Psoas muscle (tissue), 8 donors: ENCODE data around the gene ANXA4. TPM values are rescaled to one million over a fixed set of nuclear protein-coding genes. Genes with fewer than 3 reads are reported as not detected.

ENCODE experiments used
- ATAC-seq, 4 donors: fragments of 200-7000 bp; cut with Tn5 transposase; one replicate each; pipeline ENCODE4 v1.9.1; 2020; ENCODE audit warnings: moderate library complexity in 3 of 4, mild to moderate bottlenecking in 2 of 4
- DNase-seq, 2 donors: peaks; one replicate each; pipeline ENCODE4 v3.0.0-alpha.2; 2020
- H3K27ac ChIP-seq: fragments of 200-600 bp; one replicate; pipeline ENCODE4 v1.8.0; 2022
- H3K27me3 ChIP-seq, 3 donors: fragments of 200-600 bp in 1 of 3; one replicate each; pipeline versions ENCODE4 v1.6.1 to v1.8.0; 2013 to 2022; ENCODE audit warnings: low read length in 2 of 3, mild to moderate bottlenecking in 2 of 3, moderate library complexity in 1 of 3; ENCODE audit not compliant: insufficient read depth in 3 of 3
- H3K36me3 ChIP-seq, 2 donors: fragments of 200-600 bp in 1 of 2; one replicate each; pipeline versions ENCODE4 v1.6.1 to v1.8.0; 2013 to 2022; ENCODE audit warnings: low read depth in 1 of 2, mild to moderate bottlenecking in 1 of 2, moderate library complexity in 1 of 2; ENCODE audit not compliant: insufficient read depth in 1 of 2
- H3K4me1 ChIP-seq: fragments of 200-600 bp; one replicate; pipeline ENCODE4 v1.8.0; 2022
- H3K4me3 ChIP-seq: fragments of 200-600 bp; one replicate; pipeline ENCODE4 v1.8.0; 2022; ENCODE audit warnings: mild to moderate bottlenecking
- H3K9me3 ChIP-seq: fragments of 200-600 bp; one replicate; pipeline ENCODE4 v1.8.0; 2022
- CTCF ChIP-seq: fragments of 200-600 bp; IDR thresholded peaks from one replicate; pipeline ENCODE4 v1.8.0; 2022; ENCODE audit warnings: antibody characterized with exemption
- WGBS, 3 donors: extraction: QIAGEN DNeasy Blood & Tissue Kit; methylation state at CpG; one replicate each; pipeline versions ENCODE4 v1.1.6 to v1.1.7; 2013; 5-methylcytosine and 5-hydroxymethylcytosine counted together
- intact Hi-C, 2 donors: fragments of 100-400 bp; cut with DNase I; formaldehyde crosslinking; loops; one replicate each; pipeline versions ENCODE4 v1.11.0 to v1.14.2; 2022
- polyA plus RNA-seq, 3 donors: library from polyadenylated mRNA; stranded (reverse); fragments of 200-250 nt; gene quantifications; one replicate each; pipeline ENCODE4 v1.2.3, GENCODE V29; 2013
- total RNA-seq, 4 donors: library from RNA; stranded (reverse); fragmentation: NEBNext Ultra II Directional in 2 of 4; extraction: Animal tissue kit (Norgen Biotek cat#: 25700) in 2 of 4; gene quantifications; one replicate each; pipeline versions ENCODE4 v1.2.1 to v1.2.4, GENCODE V29; 2021 to 2023
- donor health status: healthy with polysubstance abuse.
- donor health status: DM: no; HTN: no; CAD: no; lungs with moderate emphysema.
- donor health status: Bipolar disorder and iron deficiency.
- donor health status: healthy.
- donor health status: DM: yes; HTN: yes; CAD: no.
- donor health status: DM: no; HTN: no; CAD: no.
- donor health status: DM: no; HTN: no; CAD: no.
- donor health status: DM: yes; HTN: yes; CAD: no.

ANXA4 gene
- total and polyA plus RNA-seq, 7 donors = 13.2 to 29.0 (median 19.4) TPM

DNA sequence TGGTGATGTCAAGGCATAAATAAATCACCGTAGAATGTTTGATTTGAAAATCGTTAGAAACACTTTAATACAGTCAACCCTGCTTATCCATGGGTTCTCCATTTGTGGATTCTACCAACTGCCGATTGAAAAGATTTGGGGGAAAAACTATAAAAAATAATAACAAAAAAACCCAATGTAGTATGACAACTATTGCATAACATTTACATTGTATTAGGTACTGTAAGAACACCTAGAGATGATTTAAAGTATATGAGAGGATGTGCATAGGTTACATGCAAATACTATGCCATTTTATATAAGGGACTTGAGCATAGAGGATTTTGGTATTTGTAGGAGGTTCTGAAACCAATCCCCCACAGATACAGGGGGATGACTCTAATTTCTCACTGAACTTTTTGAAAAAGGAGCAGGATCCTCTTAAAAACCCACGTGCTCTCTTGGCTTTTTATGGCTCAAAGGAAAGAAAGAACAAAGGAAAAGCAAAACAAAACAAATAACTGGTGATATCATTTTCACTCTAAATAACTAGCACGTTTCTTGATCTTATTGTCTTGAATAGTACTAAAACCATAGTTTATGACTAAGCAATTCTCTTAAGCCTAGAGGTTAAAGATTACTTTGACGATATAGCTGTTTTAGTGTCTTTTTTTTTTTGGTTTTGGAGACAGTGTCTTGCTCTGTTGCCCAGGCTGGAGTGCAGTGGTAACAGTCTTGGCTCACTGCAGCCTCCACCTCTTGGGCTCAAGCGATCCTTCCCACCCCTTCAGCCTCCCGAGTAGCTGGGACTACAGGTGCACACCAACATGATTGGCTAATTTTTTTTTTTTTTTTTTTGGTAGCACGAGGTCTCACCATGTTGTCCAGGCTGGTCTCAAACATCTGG lies 104.5 kb downstream of the ANXA4 start:
- no peak for TF ChIP-seq CTCF
- Histone ChIP-seq H3K4me1 (no peaks in the 10 kb centered on the region), H3K27ac (no peak overlapping the region), H3K9me3 (no peaks in the 10 kb centered on the region), H3K36me3 (peaks cover 3 to 86% of the 10 kb centered on the region in 2 donors), H3K4me3 (no peak overlapping the region), H3K27me3 (no peaks in the 10 kb centered on the region)
- no peak for ATAC-seq
- no peak for DNase-seq
- intact Hi-C loops = no loop called here
- 88 to 89% (median 88%) methylated on average over 9 of the region's 9 CpGs for WGBS, 3 donors

- no peaks in the 10 kb centered on the region for H3K27me3 ChIP-seq
- TF ChIP-seq CTCF = no peak
- H3K9me3 ChIP-seq = no peaks in the 10 kb centered on the region
- H3K4me1 ChIP-seq = no peaks in the 10 kb centered on the region
- no peak overlapping the region for H3K4me3 ChIP-seq
- no peak overlapping the region for H3K27ac ChIP-seq
- DNase-seq = no peak
- intact Hi-C loops = no loop called here
- 92 to 96% (median 94%) methylated on average over 5 of the region's 5 CpGs for WGBS, 3 donors
- ATAC-seq = no peak
- H3K36me3 ChIP-seq = peaks cover 3 to 89% of the 10 kb centered on the region in 2 donors
Observed at GRCh38 chr2:69847068-69847828, 105.3 kb downstream of the ANXA4 start.

- WGBS, 3 donors = 92 to 95% (median 93%) methylated on average over 7 of the region's 7 CpGs
- Histone ChIP-seq H3K9me3 (no peaks in the 10 kb centered on the region), H3K4me3 (no peak overlapping the region), H3K4me1 (no peaks in the 10 kb centered on the region), H3K27ac (no peak overlapping the region), H3K27me3 (no peaks in the 10 kb centered on the region), H3K36me3 (peaks cover 3 to 96% of the 10 kb centered on the region in 2 donors)
- intact Hi-C loops = no loop called here
- DNase-seq (no peak), ATAC-seq (no peak)
- TF ChIP-seq CTCF = no peak
Observed at GRCh38 chr2:69848186-69848790, 106.4 kb downstream of the ANXA4 start.

DNA sequence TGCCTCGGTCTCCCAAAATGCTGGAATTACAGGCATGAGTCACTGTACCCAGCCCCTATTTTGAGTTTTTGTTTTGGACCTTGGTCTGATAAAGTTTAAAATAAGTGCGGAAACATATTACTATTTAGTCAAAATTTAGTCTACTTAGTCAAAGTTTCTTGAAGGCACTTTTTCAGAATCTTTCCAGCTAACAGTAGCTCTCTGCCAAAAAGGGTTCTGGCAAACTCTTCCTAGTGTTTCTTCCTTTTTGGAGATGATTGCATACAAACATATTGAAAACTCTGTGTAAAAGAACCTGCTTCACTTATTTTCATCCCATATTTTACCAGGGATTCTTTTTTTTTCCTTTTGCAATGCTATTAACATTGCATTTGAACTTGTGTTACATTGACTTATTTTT lies 116.3 kb downstream of the ANXA4 start:
- WGBS, 3 donors = 96 to 100% (median 97%) methylated on average over 2 of the region's 2 CpGs
- H3K4me3 ChIP-seq = no peak overlapping the region

More for the DNA sequence above, 116.3 kb downstream of the ANXA4 start:
- H3K4me1 ChIP-seq = no peaks in the 10 kb centered on the region
- H3K27ac ChIP-seq = no peak overlapping the region
- peaks cover 0 to 34% of the 10 kb centered on the region in 2 donors for H3K36me3 ChIP-seq
- no peaks in the 10 kb centered on the region for H3K9me3 ChIP-seq
- DNase-seq (no peak), ATAC-seq (no peak)
- no peak for TF ChIP-seq CTCF
- no peaks in the 10 kb centered on the region for H3K27me3 ChIP-seq
- intact Hi-C loops = no loop called here
